Measurements from ENCODE around the gene NHERF1.

GRCh38 chr17:74752822-74753401 is 4.5 kb downstream of the NHERF1 start:
- no peak for TF ChIP-seq EP300 (IDR thresholded peaks at IDR 0.05; ENCODE audit: borderline replicate concordance)
- TF ChIP-seq ZBTB7A (IDR thresholded peaks at IDR 0.05; ENCODE audit: low read depth), result no peak
- TF ChIP-seq, protein P1, sequence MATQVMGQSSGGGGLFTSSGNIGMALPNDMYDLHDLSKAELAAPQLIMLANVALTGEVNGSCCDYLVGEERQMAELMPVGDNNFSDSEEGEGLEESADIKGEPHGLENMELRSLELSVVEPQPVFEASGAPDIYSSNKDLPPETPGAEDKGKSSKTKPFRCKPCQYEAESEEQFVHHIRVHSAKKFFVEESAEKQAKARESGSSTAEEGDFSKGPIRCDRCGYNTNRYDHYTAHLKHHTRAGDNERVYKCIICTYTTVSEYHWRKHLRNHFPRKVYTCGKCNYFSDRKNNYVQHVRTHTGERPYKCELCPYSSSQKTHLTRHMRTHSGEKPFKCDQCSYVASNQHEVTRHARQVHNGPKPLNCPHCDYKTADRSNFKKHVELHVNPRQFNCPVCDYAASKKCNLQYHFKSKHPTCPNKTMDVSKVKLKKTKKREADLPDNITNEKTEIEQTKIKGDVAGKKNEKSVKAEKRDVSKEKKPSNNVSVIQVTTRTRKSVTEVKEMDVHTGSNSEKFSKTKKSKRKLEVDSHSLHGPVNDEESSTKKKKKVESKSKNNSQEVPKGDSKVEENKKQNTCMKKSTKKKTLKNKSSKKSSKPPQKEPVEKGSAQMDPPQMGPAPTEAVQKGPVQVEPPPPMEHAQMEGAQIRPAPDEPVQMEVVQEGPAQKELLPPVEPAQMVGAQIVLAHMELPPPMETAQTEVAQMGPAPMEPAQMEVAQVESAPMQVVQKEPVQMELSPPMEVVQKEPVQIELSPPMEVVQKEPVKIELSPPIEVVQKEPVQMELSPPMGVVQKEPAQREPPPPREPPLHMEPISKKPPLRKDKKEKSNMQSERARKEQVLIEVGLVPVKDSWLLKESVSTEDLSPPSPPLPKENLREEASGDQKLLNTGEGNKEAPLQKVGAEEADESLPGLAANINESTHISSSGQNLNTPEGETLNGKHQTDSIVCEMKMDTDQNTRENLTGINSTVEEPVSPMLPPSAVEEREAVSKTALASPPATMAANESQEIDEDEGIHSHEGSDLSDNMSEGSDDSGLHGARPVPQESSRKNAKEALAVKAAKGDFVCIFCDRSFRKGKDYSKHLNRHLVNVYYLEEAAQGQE (IDR thresholded peaks at IDR 0.05; ENCODE audit: low read depth), result no peak
- no peak for TF ChIP-seq CEBPB (IDR thresholded peaks at IDR 0.05)
- TF ChIP-seq USF1 (IDR thresholded peaks at IDR 0.05), result no peak
- TF ChIP-seq TAF1 (IDR thresholded peaks at IDR 0.05; ENCODE audit: low read depth), result no peak
- TF ChIP-seq TCF12 (IDR thresholded peaks at IDR 0.05; ENCODE audit: low read depth), result no peak
- TF ChIP-seq RAD21 (IDR thresholded peaks at IDR 0.05; ENCODE audit: low read depth), result no peak
